ENCODE results near the gene RPL13. TPM values are rescaled to one million over a fixed set of nuclear protein-coding genes. Genes with fewer than 3 reads are reported as not detected.

RPL13 gene
- polyA plus RNA-seq, 3 donors = 1,251 to 2,437 (median 1,329) TPM

DNA sequence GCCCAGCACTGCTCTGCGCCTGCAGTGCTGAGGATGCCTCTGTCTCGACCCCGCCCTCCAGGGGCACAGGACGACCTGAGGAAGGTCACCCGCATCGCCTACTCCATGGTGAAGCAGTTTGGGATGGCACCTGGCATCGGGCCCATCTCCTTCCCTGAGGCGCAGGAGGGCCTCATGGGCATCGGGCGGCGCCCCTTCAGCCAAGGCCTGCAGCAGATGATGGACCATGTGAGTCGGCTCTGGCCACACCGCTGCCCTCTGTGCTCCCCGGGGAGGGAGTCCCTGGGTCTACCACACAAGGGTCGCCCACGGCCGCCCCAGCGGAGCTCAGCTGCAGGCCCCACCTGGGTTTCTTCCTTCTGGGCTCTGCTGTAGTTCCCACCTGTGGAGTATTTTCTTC lies 6.7 kb upstream of the RPL13 start:
- H3K9me3 Mint-ChIP-seq = no peaks in the 10 kb centered on the region
- H3K4me1 Mint-ChIP-seq = peaks cover 11% of the 10 kb centered on the region
- Histone ChIP-seq H3K9me3 (replicated peaks in 1 of 2; ENCODE audit: control insufficient read depth in 1 of 2, insufficient read depth in 1 of 2, low read length in 2 of 2) (no peaks in the 10 kb centered on the region), H3K36me3 (replicated peaks in 1 of 2; ENCODE audit: control insufficient read depth in 1 of 2, insufficient read depth in 2 of 2, low read length in 2 of 2) (peaks cover 56 to 76% of the 10 kb centered on the region in 2 donors), H3K27me3 (ENCODE audit: control insufficient read depth in 2 of 2, insufficient read depth in 2 of 2, low read length in 2 of 2) (no peaks in the 10 kb centered on the region), H3K4me2 (replicated peaks; ENCODE audit: extremely low read depth, low read length, poor library complexity, severe bottlenecking) (no peak overlapping the region), H2AFZ (ENCODE audit: insufficient read depth, low read depth, low read length, poor library complexity, severe bottlenecking) (no peak overlapping the region), H3K79me2 (ENCODE audit: insufficient read depth, low read length) (no peaks in the 10 kb centered on the region), H4K20me1 (ENCODE audit: insufficient read depth, low read length) (no peaks in the 10 kb centered on the region), H3K4me1 (ENCODE audit: control insufficient read depth in 1 of 2, insufficient read depth in 2 of 2, low read length in 2 of 2) (peaks cover 3 to 7% of the 10 kb centered on the region in 2 donors), H3K4me3 (replicated peaks in 1 of 3; ENCODE audit: low read depth in 2 of 3, low read length in 3 of 3) (no peak overlapping the region), H3K27ac (ENCODE audit: low read depth in 1 of 2, low read length in 2 of 2) (no peak overlapping the region), H3K9ac (ENCODE audit: insufficient read depth, low read length, poor library complexity, severe bottlenecking) (no peak overlapping the region)
- peaks cover 59 to 79% of the 10 kb centered on the region in 2 donors for H3K36me3 Mint-ChIP-seq
- intact Hi-C loops (cut with micrococcal nuclease) = no loop called here
- no peak overlapping the region for H3K4me3 Mint-ChIP-seq
- no peak for TF ChIP-seq CTCF (IDR thresholded peaks at IDR 0.05)
- DNase-seq = no peak
- H3K27me3 Mint-ChIP-seq (ENCODE audit: low read depth in 3 of 3) = peaks cover 0 to 2% (median 0%) of the 10 kb centered on the region in 3 donors
- peak overlapping the region in 1 of 7 donors; percentile 3 for H3K27ac Mint-ChIP-seq
- WGBS (ENCODE audit: insufficient coverage) = 95% methylated on average over 13 of the region's 18 CpGs

DNA sequence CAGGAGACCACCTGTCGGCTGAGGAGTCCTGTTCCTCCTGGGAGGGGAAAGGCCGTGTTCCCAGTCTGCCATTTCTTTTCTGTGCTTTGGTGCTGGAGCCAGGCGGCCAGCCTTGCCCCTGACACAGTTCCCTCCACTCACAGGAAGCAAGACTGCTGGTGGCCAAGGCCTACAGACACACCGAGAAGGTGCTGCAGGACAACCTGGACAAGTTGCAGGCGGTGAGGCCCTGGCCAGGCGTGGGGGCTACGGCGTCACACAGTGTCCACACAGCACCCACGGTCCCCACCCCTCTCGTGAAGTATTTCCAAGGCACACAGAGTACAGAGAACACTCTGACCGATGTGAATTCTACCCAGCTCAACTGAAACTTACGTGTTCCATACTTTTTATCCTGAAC lies 6.1 kb upstream of the RPL13 start:
- Mint-ChIP-seq H3K27ac (peak overlapping the region in 1 of 7 donors; percentile 32), H3K4me3 (no peak overlapping the region), H3K9me3 (no peaks in the 10 kb centered on the region), H3K27me3 (ENCODE audit: low read depth in 3 of 3) (peaks cover 0 to 2% (median 0%) of the 10 kb centered on the region in 3 donors), H3K36me3 (peaks cover 54 to 73% of the 10 kb centered on the region in 2 donors), H3K4me1 (peaks cover 17% of the 10 kb centered on the region)
- H3K4me3 ChIP-seq (replicated peaks in 1 of 3; ENCODE audit: low read depth in 2 of 3, low read length in 3 of 3) = no peak overlapping the region
- no peak overlapping the region for H3K27ac ChIP-seq (ENCODE audit: low read depth in 1 of 2, low read length in 2 of 2)
- H3K9me3 ChIP-seq (replicated peaks in 1 of 2; ENCODE audit: control insufficient read depth in 1 of 2, insufficient read depth in 1 of 2, low read length in 2 of 2) = no peaks in the 10 kb centered on the region
- 97% methylated on average over 11 of the region's 12 CpGs for WGBS (ENCODE audit: insufficient coverage)
- H3K4me1 ChIP-seq (ENCODE audit: control insufficient read depth in 1 of 2, insufficient read depth in 2 of 2, low read length in 2 of 2) = peaks cover 10 to 13% of the 10 kb centered on the region in 2 donors
- H3K9ac ChIP-seq (ENCODE audit: insufficient read depth, low read length, poor library complexity, severe bottlenecking) = no peak overlapping the region
- no peak for DNase-seq
- peaks cover 50 to 70% of the 10 kb centered on the region in 2 donors for H3K36me3 ChIP-seq (replicated peaks in 1 of 2; ENCODE audit: control insufficient read depth in 1 of 2, insufficient read depth in 2 of 2, low read length in 2 of 2)
- H3K27me3 ChIP-seq (ENCODE audit: control insufficient read depth in 2 of 2, insufficient read depth in 2 of 2, low read length in 2 of 2) = no peaks in the 10 kb centered on the region
- H2AFZ ChIP-seq (ENCODE audit: insufficient read depth, low read depth, low read length, poor library complexity, severe bottlenecking) = no peak overlapping the region
- H3K4me2 ChIP-seq (replicated peaks; ENCODE audit: extremely low read depth, low read length, poor library complexity, severe bottlenecking) = no peak overlapping the region
- no peak for TF ChIP-seq CTCF (IDR thresholded peaks at IDR 0.05)
- intact Hi-C loops (cut with micrococcal nuclease) = no loop called here
- H3K79me2 ChIP-seq (ENCODE audit: insufficient read depth, low read length) = no peaks in the 10 kb centered on the region
- no peaks in the 10 kb centered on the region for H4K20me1 ChIP-seq (ENCODE audit: insufficient read depth, low read length)
